HCT116 (cell line): Measurements from ENCODE around the gene ZNF189. TPM values are rescaled to one million over a fixed set of nuclear protein-coding genes. Genes with fewer than 3 reads are reported as not detected.
A peak's percentile ranks its signal among the peaks of the same experiment; 100 is the strongest.

Experiments used
- ATAC-seq: fragments of 200-7000 bp; cut with Tn5 transposase; 2 replicates; pipeline ENCODE4 v1.9.1; 2020; ENCODE audit warnings: mild to moderate bottlenecking, moderate library complexity
- BruUV-seq: library from RNA; stranded (reverse); fragments of 400-500 nt; replicated peaks from 2 replicates; lab custom pipeline; 2021; lab: Mats Ljungman, UMichigan
- CTCF ChIA-PET: fragments of 300-600 bp; sonication (Branson Sonifier 250); formaldehyde crosslinking; loops from one replicate; lab custom pipeline; 2021; ENCODE audit warnings: antibody characterized with exemption; lab: Charles Lee
- POLR2A ChIA-PET: fragments of 300-600, 350-600 bp; sonication (Branson Sonifier 250); formaldehyde crosslinking; loops from one replicate; lab custom pipeline; 2021; ENCODE audit warnings: antibody characterized with exemption; lab: Charles Lee
- RAD21 ChIA-PET, 2 experiments: fragments of 300-600 bp; sonication (Branson Sonifier 250); formaldehyde crosslinking; loops; one replicate each; lab custom pipeline; 2023; ENCODE audit warnings: low total read pairs in 2 of 2; ENCODE audit not compliant: uncharacterized antibody in 2 of 2, unreplicated experiment in 2 of 2, low non-redundant PET in 1 of 2; lab: Charles Lee
- DNase-seq: peaks from one replicate; pipeline ENCODE4 v3.0.0-alpha.2; 2010; ENCODE audit warnings: low read depth, low spot score
- H2AFZ ChIP-seq: fragments of 200-600 bp; shearing (Covaris generic), sonication (generic); 2 replicates; pipeline ENCODE4 v1.6.1; 2017; ENCODE audit warnings: low read depth, mixed run types, mixed read lengths, antibody characterized with exemption, low read length; ENCODE audit not compliant: poor library complexity, severe bottlenecking
- H3K27ac ChIP-seq: 2 replicates; pipeline ENCODE4 v1.5.1; 2012; ENCODE audit warnings: low read depth, low read length
- H3K27me3 ChIP-seq: fragments of 200-600 bp; sonication (generic); 2 replicates; pipeline ENCODE4 v1.6.1; 2016; ENCODE audit warnings: mixed run types, low read length, mixed read lengths; ENCODE audit not compliant: insufficient read depth
- H3K36me3 ChIP-seq, 2 experiments: fragments of 200-500 bp in 1 of 2; fragments of 200-600 bp in 1 of 2; sonication (Bioruptor generic) in 1 of 2; sonication (generic) in 1 of 2; 2 replicates each; pipeline versions ENCODE4 v1.5.1 to v1.6.1; 2014 to 2016; ENCODE audit warnings: low read length in 2 of 2, inconsistent platforms in 1 of 2, mixed read lengths in 1 of 2, mixed run types in 1 of 2; ENCODE audit not compliant: insufficient read depth in 2 of 2, control insufficient read depth in 1 of 2
- H3K4me1 ChIP-seq, 2 experiments: fragments of 200-600 bp in 1 of 2; sonication (generic) in 1 of 2; 2 replicates each; pipeline versions ENCODE4 v1.5.1 to v1.6.1; 2012 to 2017; ENCODE audit warnings: low read length in 2 of 2, inconsistent platforms in 1 of 2, mild to moderate bottlenecking in 1 of 2, mixed read lengths in 1 of 2, mixed run types in 1 of 2, moderate library complexity in 1 of 2; ENCODE audit not compliant: insufficient read depth in 2 of 2, control insufficient read depth in 1 of 2
- H3K4me2 ChIP-seq: fragments of 200-600 bp; sonication (generic); 2 replicates; pipeline ENCODE4 v1.6.1; 2017; ENCODE audit warnings: mixed run types, low read length, mixed read lengths
- H3K4me3 ChIP-seq, 2 experiments: fragments of 200-600 bp in 1 of 2; sonication (generic) in 1 of 2; replicated peaks in 1 of 2; 2 replicates each; pipeline ENCODE4 v1.5.1; 2011 to 2016; ENCODE audit warnings: low read length in 2 of 2, control low read depth in 1 of 2, low read depth in 1 of 2, mild to moderate bottlenecking in 1 of 2, mixed read lengths in 1 of 2, mixed run types in 1 of 2
- H3K79me2 ChIP-seq: fragments of 200-600 bp; sonication (generic); 2 replicates; pipeline ENCODE4 v1.6.1; 2017; ENCODE audit warnings: mild to moderate bottlenecking, mixed run types, low read length, moderate library complexity, mixed read lengths; ENCODE audit not compliant: insufficient read depth
- H3K9ac ChIP-seq: fragments of 200-600 bp; sonication (generic); 2 replicates; pipeline ENCODE4 v1.6.1; 2016; ENCODE audit warnings: low read length, mixed read lengths
- H3K9me2 ChIP-seq: fragments of 200-600 bp; sonication (generic), shearing (Covaris generic); 2 replicates; pipeline ENCODE4 v1.6.1; 2017; ENCODE audit warnings: mixed run types, mild to moderate bottlenecking, moderate library complexity; ENCODE audit not compliant: insufficient read depth
- H3K9me3 ChIP-seq, 2 experiments: fragments of 200-500 bp in 1 of 2; fragments of 200-600 bp in 1 of 2; sonication (Bioruptor generic) in 1 of 2; sonication (generic) in 1 of 2; 2 replicates each; pipeline ENCODE4 v1.6.1; 2014 to 2017; ENCODE audit warnings: low read length in 2 of 2, mixed read lengths in 2 of 2, inconsistent platforms in 1 of 2, low read depth in 1 of 2, mild to moderate bottlenecking in 1 of 2, mixed run types in 1 of 2, moderate library complexity in 1 of 2; ENCODE audit not compliant: control insufficient read depth in 1 of 2, insufficient read depth in 1 of 2
- H4K20me1 ChIP-seq: fragments of 200-600 bp; sonication (generic), shearing (Covaris generic); 2 replicates; pipeline ENCODE4 v1.6.1; 2017; ENCODE audit warnings: mixed run types, mild to moderate bottlenecking, moderate library complexity; ENCODE audit not compliant: insufficient read depth
- ATF3 ChIP-seq: IDR thresholded peaks from 2 replicates; pipeline ENCODE4 v1.6.1; 2012
- CBX3 ChIP-seq: IDR thresholded peaks from 2 replicates; pipeline ENCODE4 v1.6.1; 2012; ENCODE audit warnings: low read depth
- CEBPB ChIP-seq: IDR thresholded peaks from 2 replicates; pipeline ENCODE4 v1.6.1; 2012; ENCODE audit warnings: low read depth
- CTCF ChIP-seq, 3 experiments: fragments of 200-600 bp in 1 of 3; sonication (generic) in 1 of 3; IDR thresholded peaks in 2 of 3; conservative IDR thresholded peaks in 1 of 3; 2 replicates each; pipeline ENCODE4 v1.5.1; 2012 to 2017; ENCODE audit warnings: low read depth in 2 of 3, low read length in 2 of 3, antibody characterized with exemption in 1 of 3, borderline replicate concordance in 1 of 3, control low read depth in 1 of 3, mild to moderate bottlenecking in 1 of 3, mixed read lengths in 1 of 3, mixed run types in 1 of 3, moderate library complexity in 1 of 3; ENCODE audit not compliant: insufficient read depth in 1 of 3
- EGR1 ChIP-seq: IDR thresholded peaks from 2 replicates; pipeline ENCODE4 v1.6.1; 2012; ENCODE audit warnings: low read depth
- ELF1 ChIP-seq: IDR thresholded peaks from 2 replicates; pipeline ENCODE4 v1.6.1; 2012; ENCODE audit warnings: low read depth, borderline replicate concordance
- EZH2 ChIP-seq: fragments of 200-600 bp; sonication (generic); IDR thresholded peaks from 2 replicates; pipeline ENCODE4 v1.6.1; 2017; ENCODE audit warnings: antibody characterized with exemption, mixed run types
- EZH2phosphoT487 ChIP-seq: fragments of 200-600 bp; IDR thresholded peaks from 2 replicates; pipeline ENCODE4 v1.6.1; 2018; ENCODE audit warnings: antibody characterized with exemption, borderline replicate concordance
- JUND ChIP-seq: IDR thresholded peaks from 2 replicates; pipeline ENCODE4 v1.6.1; 2012
- POLR2A ChIP-seq: IDR thresholded peaks from 2 replicates; pipeline ENCODE4 v1.7.0; 2011; ENCODE audit warnings: borderline replicate concordance; ENCODE audit not compliant: insufficient read depth, insufficient read length; ENCODE audit errors: extremely low read depth
- POLR2AphosphoS5 ChIP-seq: IDR thresholded peaks from 2 replicates; pipeline ENCODE4 v1.6.1; 2011; ENCODE audit warnings: mild to moderate bottlenecking, low read depth, low read length, moderate library complexity
- RAD21 ChIP-seq: IDR thresholded peaks from 2 replicates; pipeline ENCODE4 v1.6.1; 2012; ENCODE audit warnings: low read depth, mild to moderate bottlenecking
- REST ChIP-seq: IDR thresholded peaks from 2 replicates; pipeline ENCODE4 v1.6.1; 2012; ENCODE audit warnings: low read depth
- SIN3A ChIP-seq: IDR thresholded peaks from 2 replicates; pipeline ENCODE4 v1.6.1; 2012; ENCODE audit warnings: low read depth
- SP1 ChIP-seq: IDR thresholded peaks from 2 replicates; pipeline ENCODE4 v1.6.1; 2012; ENCODE audit warnings: low read depth
- SRF ChIP-seq: IDR thresholded peaks from 2 replicates; pipeline ENCODE4 v1.6.1; 2012; ENCODE audit warnings: low read depth
- YY1 ChIP-seq: IDR thresholded peaks from 2 replicates; pipeline ENCODE4 v1.6.1; 2011; ENCODE audit warnings: low read length, low read depth, moderate library complexity, mild to moderate bottlenecking; ENCODE audit not compliant: insufficient replicate concordance; ENCODE audit errors: extremely low read depth
- ZFX ChIP-seq: fragments of 450-650 bp; IDR thresholded peaks from 2 replicates; pipeline ENCODE4 v1.6.1; 2017
- ZNF274 ChIP-seq: fragments of 200-500 bp; sonication (Bioruptor generic); IDR thresholded peaks from 2 replicates; pipeline ENCODE4 v1.6.1; 2014; ENCODE audit warnings: mild to moderate bottlenecking, low read depth, low read length, inconsistent platforms
- intact Hi-C: fragments of 100-400 bp; cut with micrococcal nuclease; formaldehyde crosslinking; loops from 2 replicates; pipeline ENCODE4 v1.10.0; 2022
- total RNA-seq: library from RNA; stranded (reverse); gene quantifications from one replicate; pipeline ENCODE4 v1.2.1, GENCODE V29; 2021; ENCODE audit not compliant: unreplicated experiment

The ZNF189 gene
- total RNA-seq, 1 experiment from 2014 or later: 10.6 TPM

- POLR2A ChIA-PET: interaction anchor here (0.9 kb wide), 1 partner anchor 38 kb away, joined by 4 read pairs; no protein-coding TSS in a partner anchor
- CTCF ChIA-PET: interaction anchor here (2.3 kb wide), 1 partner anchor 11 kb away, joined by 18 read pairs; no protein-coding TSS in a partner anchor
These were observed 956 bp downstream of the ZNF189 start for GRCh38 chr9:101399643-101399970.

GRCh38 chr9:101400120-101400519 lies 1.5 kb downstream of the ZNF189 start:
- RAD21 ChIA-PET: no interaction called here
- POLR2A ChIA-PET: no interaction called here
- TF ChIP-seq SRF (no peak), EZH2 (no peak), CTCF (IDR thresholded peaks at IDR 0.05 in 2 of 3, conservative IDR thresholded peaks at IDR 0.05 in 1 of 3; ENCODE audit: borderline replicate concordance in 1 of 3, insufficient read depth in 1 of 3, low read depth in 2 of 3, low read length in 2 of 3) (no peak), EGR1 (no peak), RAD21 (no peak), POLR2A (no peak), CBX3 (no peak), CEBPB (no peak), ATF3 (no peak), REST (no peak), ZFX (no peak), YY1 (no peak)

More at GRCh38 chr9:101399643-101399970, 956 bp downstream of the ZNF189 start:
- no TSS peak for BruUV-seq
- H3K9me2 ChIP-seq: no peaks in the 10 kb centered on the region
- TF ChIP-seq SRF: no peak
- TF ChIP-seq ZFX: no peak
- no peak for TF ChIP-seq CEBPB
- no peak for TF ChIP-seq SP1
- no peak for TF ChIP-seq POLR2AphosphoS5
- TF ChIP-seq EZH2phosphoT487: no peak
- no peak for TF ChIP-seq JUND
- TF ChIP-seq ELF1: no peak
- no peak for TF ChIP-seq EZH2
- TF ChIP-seq ZNF274: no peak
- TF ChIP-seq SIN3A: no peak
- TF ChIP-seq, all 23 proteins: peak for 0
- intact Hi-C loops: loop anchor here (5.0 kb wide), 2 partner anchors 133 to 797 kb away; partner anchors contain the start of gene RNF20
- no peaks in the 10 kb centered on the region for H4K20me1 ChIP-seq
- DNase-seq (no peak), ATAC-seq (no peak)
- peaks cover 31 to 52% of the 10 kb centered on the region in 2 experiments for H3K36me3 ChIP-seq
- H3K4me3 ChIP-seq: peak overlapping the region; percentile 71 to 92
- RAD21 ChIA-PET: no interaction called here
- H3K4me1 ChIP-seq: peaks cover 3 to 10% of the 10 kb centered on the region in 2 experiments; a peak in 3 of 4 replicates
- peaks cover 63% of the 10 kb centered on the region for H3K79me2 ChIP-seq
- peak overlapping the region; percentile 86 for H3K4me2 ChIP-seq
- 0 out of 4 replicates have a peak, but pooled peaks cover 0 to 4% of the 10 kb centered on the region in 2 experiments for H3K9me3 ChIP-seq
- peak overlapping the region; percentile 88 for H3K9ac ChIP-seq
- H2AFZ ChIP-seq: no peak overlapping the region
- no peak overlapping the region for H3K27ac ChIP-seq
- no peaks in the 10 kb centered on the region for H3K27me3 ChIP-seq

More at GRCh38 chr9:101400120-101400519, 1.5 kb downstream of the ZNF189 start:
- Histone ChIP-seq H2AFZ (no peak overlapping the region), H3K9me3 (0 out of 4 replicates have a peak, but pooled peaks cover 0 to 4% of the 10 kb centered on the region in 2 experiments), H4K20me1 (no peaks in the 10 kb centered on the region), H3K4me1 (peaks cover 3 to 10% of the 10 kb centered on the region in 2 experiments; a peak in 3 of 4 replicates), H3K9ac (no peak overlapping the region), H3K27ac (no peak overlapping the region), H3K9me2 (no peaks in the 10 kb centered on the region), H3K36me3 (peaks cover 36 to 57% of the 10 kb centered on the region in 2 experiments), H3K4me3 (peak overlapping the region in 1 of 2 experiments; percentile 71; a peak in 1 of 4 replicates), H3K79me2 (peaks cover 58% of the 10 kb centered on the region), H3K4me2 (peak overlapping the region; percentile 86), H3K27me3 (no peaks in the 10 kb centered on the region)
- CTCF ChIA-PET: no interaction called here
- intact Hi-C loops: no loop called here
- DNase-seq: no peak
- TSS peak; percentile 28 for BruUV-seq
- no peak for ATAC-seq
